ENCODE measurements around the gene MAP3K5. TPM values are rescaled to one million over a fixed set of nuclear protein-coding genes. Genes with fewer than 3 reads are reported as not detected.

The MAP3K5 gene
- total RNA-seq, 4 donors from 2014 or later: 26.9 to 64.5 (median 34.0) TPM

GRCh38 chr6:136582711-136583471 is 209.4 kb downstream of the MAP3K5 start:
- no peak overlapping the region for H3K4me3 ChIP-seq
- DNase-seq (ENCODE audit: low spot score in 2 of 2): no peak
- H3K9me3 ChIP-seq: no peaks in the 10 kb centered on the region
- peak; percentile 33 to 62 (median 55) for TF ChIP-seq CTCF (IDR thresholded peaks at IDR 0.05)
- no peak for TF ChIP-seq EP300 (IDR thresholded peaks at IDR 0.05)
- H3K36me3 ChIP-seq: peaks cover 0 to 15% (median 12%) of the 10 kb centered on the region in 3 donors
- no peaks in the 10 kb centered on the region for H3K27me3 ChIP-seq
- peak overlapping the region in 3 of 4 donors; percentile 63 to 67 (median 64) for H3K27ac ChIP-seq
- 22 to 27% methylated on average over 3 of the region's 3 CpGs for WGBS, 2 donors
- peaks cover 0 to 9% (median 0%) of the 10 kb centered on the region in 4 donors for H3K4me1 ChIP-seq

DNA sequence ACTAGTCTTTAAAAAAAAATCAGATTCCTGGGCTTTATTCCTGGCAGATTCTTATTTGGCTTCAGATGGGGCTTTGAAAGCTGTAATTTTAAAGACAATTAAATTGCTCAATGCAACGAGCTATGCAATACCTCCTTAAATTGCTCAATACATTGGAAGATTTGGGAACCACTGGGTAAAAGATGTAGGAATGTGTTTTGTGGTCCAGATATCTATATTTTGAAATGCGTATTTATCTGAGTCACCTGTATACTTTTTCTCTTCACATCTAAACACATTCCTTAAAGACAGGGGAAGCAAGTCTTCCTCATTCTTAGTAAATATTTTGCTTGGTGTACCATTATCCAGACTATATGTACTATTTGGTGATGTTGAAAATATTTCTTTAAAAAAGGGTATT is 212.5 kb downstream of the MAP3K5 start:
- DNase-seq (ENCODE audit: low spot score in 2 of 2): no peak
- no peaks in the 10 kb centered on the region for H3K9me3 ChIP-seq
- no peak overlapping the region for H3K27ac ChIP-seq
- no peak overlapping the region for H3K4me3 ChIP-seq
- no peaks in the 10 kb centered on the region for H3K4me1 ChIP-seq
- peaks cover 0 to 22% (median 12%) of the 10 kb centered on the region in 3 donors for H3K36me3 ChIP-seq
- H3K27me3 ChIP-seq: no peaks in the 10 kb centered on the region
- 80 to 87% methylated on average over 2 of the region's 2 CpGs for WGBS, 2 donors
- TF ChIP-seq CTCF (IDR thresholded peaks at IDR 0.05): no peak

DNA sequence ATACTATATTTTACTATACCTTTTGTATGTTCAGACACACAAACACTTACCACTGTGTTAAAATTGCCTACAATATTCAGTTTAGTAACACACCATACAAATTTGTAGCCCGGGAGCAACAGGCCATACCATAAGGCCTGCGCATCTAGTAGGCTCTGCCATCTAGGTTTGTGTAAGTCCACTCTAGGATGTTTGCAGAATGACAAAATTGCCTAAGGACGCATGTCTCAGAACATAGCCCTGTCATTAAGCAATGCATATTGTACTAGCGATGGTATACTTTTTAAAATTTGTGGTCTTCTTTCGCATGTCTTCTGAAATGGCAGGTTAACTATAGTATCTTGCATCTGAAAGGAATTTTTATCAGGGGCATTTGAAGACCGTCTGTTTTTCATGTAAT is 215.5 kb downstream of the MAP3K5 start:
- no peaks in the 10 kb centered on the region for H3K4me1 ChIP-seq
- H3K27me3 ChIP-seq: no peaks in the 10 kb centered on the region
- no peak overlapping the region for H3K4me3 ChIP-seq
- no peak for DNase-seq (ENCODE audit: low spot score in 2 of 2)
- H3K36me3 ChIP-seq: peaks cover 0 to 18% (median 12%) of the 10 kb centered on the region in 3 donors
- H3K27ac ChIP-seq: no peak overlapping the region
- H3K9me3 ChIP-seq: peaks cover 0 to under 1% (median 0%) of the 10 kb centered on the region in 4 donors
- 96% methylated on average over 6 of the region's 6 CpGs for WGBS, 2 donors
- TF ChIP-seq POLR2A (IDR thresholded peaks at IDR 0.05): no peak
- no peak for TF ChIP-seq EP300 (IDR thresholded peaks at IDR 0.05)
- no peak for TF ChIP-seq CTCF (IDR thresholded peaks at IDR 0.05)

GRCh38 chr6:136571496-136571895 is 220.8 kb downstream of the MAP3K5 start:
- Histone ChIP-seq H3K27ac (no peak overlapping the region), H3K9me3 (peaks cover 0 to 12% (median 0%) of the 10 kb centered on the region in 4 donors), H3K27me3 (no peaks in the 10 kb centered on the region), H3K36me3 (peaks cover 0 to 15% (median 0%) of the 10 kb centered on the region in 3 donors), H3K4me3 (no peak overlapping the region), H3K4me1 (no peaks in the 10 kb centered on the region)
- no peak for DNase-seq (ENCODE audit: low spot score in 2 of 2)
- TF ChIP-seq POLR2A (IDR thresholded peaks at IDR 0.05) (no peak), EP300 (IDR thresholded peaks at IDR 0.05) (no peak), CTCF (IDR thresholded peaks at IDR 0.05) (no peak)

DNA sequence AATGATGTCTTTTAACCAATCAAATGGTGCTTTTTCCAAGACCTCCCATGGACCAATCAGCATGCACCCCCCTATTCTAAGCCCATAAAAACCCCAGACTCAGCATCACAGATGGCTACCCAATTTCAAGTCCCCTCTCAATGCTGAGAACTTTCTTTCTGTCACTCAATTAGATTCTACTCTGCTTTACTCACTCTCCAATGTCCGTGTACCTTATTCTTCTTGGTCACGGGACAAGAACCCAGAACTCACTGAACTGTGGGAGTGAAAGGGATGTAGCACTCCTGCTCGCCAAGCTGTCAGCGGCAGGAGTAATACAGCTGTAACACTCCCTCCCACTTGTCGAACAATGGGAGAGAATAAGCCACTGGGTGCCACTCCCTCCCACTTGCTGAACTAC is 221.2 kb downstream of the MAP3K5 start:
- Histone ChIP-seq H3K36me3 (peaks cover 0 to 15% (median 0%) of the 10 kb centered on the region in 3 donors), H3K4me3 (no peak overlapping the region)

More for the DNA sequence above, 221.2 kb downstream of the MAP3K5 start:
- Histone ChIP-seq H3K27ac (no peak overlapping the region), H3K9me3 (peaks cover 0 to 12% (median 0%) of the 10 kb centered on the region in 4 donors), H3K27me3 (no peaks in the 10 kb centered on the region), H3K4me1 (no peaks in the 10 kb centered on the region)
- WGBS, 2 donors: 95 to 97% methylated on average over 5 of the region's 5 CpGs
- TF ChIP-seq EP300 (IDR thresholded peaks at IDR 0.05) (no peak), CTCF (IDR thresholded peaks at IDR 0.05) (no peak), POLR2A (IDR thresholded peaks at IDR 0.05) (no peak)
- DNase-seq (ENCODE audit: low spot score in 2 of 2): no peak
